Activated CD4-positive, alpha-beta T cell treated with anti-CD3 and anti-CD28 coated beads, Interleukin-2, amount 50 U/mL, for 1 hour (primary cell): Measurements from ENCODE around the gene ARRDC4.

Experiments used
- DNase-seq: peaks from one replicate; pipeline ENCODE4 v3.0.0-alpha.2; 2020

Gene ARRDC4

GRCh38 chr15:98000249-98001203 lies 40.0 kb downstream of the ARRDC4 start:
- DNase-seq: no peak

DNA sequence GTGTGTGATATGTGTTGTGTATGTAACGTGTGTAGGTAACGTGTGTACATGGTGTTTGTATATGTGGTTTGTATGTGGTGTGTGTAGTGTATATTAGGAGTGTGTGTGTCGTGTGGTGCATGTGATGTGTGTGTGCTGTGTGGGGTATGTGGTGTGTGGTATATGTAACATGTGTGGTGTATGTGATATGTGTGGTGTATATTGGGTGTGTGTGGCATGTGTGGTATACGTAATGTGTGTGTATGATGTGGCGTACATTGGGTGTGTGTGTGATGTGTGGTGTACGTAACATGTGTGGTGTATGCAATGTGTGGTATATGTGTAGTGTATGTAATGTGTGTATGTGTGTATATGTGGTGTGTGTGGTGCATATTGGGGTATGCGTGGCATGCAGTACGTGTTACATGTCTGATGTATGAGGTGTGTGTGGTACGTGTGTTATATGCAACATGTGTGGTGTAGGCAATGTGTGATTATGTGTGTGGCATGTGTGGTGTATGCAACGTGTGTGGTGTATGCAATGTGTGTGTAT lies 41.2 kb downstream of the ARRDC4 start:
- DNase-seq: no peak

DNA sequence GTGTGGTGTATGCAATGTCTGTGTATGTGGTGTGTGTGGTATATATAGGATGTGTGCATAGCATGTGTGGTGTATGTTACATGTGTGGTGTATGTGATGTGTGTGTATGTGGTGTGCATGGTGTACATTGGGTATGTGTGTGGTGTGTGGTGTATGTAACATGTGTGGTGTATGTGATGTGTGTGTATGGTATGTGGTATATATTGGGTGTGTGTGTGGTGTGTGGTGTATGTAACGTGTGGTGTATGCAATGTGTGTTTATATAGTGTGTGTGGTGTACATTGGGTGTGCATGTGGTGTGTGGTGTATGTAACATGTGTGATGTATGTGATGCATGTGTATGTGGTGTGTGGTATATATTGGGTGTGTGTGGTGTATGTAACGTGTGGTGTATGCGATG lies 41.9 kb downstream of the ARRDC4 start:
- DNase-seq: no peak

DNA sequence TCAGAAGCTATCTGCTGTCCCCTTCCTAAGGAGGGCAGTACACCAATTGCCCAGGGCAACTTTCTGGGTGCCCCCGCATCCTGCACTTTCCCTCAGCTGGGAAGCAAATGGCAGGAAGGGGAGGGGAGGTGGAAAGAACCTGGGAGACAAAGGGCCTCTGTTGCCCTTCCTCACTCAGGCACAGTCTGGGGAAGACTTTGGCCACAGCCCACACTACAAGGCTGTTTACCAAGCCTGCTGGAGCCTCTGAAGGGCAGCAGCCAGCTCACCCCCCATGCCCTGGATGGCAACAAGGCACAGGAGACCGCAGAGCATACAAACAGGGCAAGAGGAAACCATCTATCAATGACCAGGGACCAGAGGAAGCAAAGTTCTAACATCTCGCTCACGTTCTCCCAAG lies 42.4 kb downstream of the ARRDC4 start:
- no peak for DNase-seq

GRCh38 chr15:98003518-98003917 lies 43.0 kb downstream of the ARRDC4 start:
- DNase-seq: no peak

DNA sequence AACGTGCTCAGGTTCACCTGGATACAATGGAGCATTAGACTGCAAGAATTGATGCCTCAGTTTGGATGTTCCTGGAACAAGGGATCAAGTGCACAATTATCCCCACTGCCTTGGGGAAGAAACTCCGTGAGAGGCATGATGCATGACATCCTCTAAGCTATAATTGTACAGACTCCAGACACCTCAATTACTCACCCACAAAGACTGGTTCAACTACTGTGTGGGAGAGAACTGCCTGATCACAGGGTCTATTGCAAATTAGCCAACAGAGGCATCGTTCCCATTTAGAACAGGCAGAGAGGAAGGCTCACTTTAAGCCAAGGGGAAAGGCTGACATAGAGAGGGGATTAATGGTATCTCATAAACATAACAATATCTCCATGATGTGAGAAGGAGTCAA lies 43.5 kb downstream of the ARRDC4 start:
- no peak for DNase-seq

DNA sequence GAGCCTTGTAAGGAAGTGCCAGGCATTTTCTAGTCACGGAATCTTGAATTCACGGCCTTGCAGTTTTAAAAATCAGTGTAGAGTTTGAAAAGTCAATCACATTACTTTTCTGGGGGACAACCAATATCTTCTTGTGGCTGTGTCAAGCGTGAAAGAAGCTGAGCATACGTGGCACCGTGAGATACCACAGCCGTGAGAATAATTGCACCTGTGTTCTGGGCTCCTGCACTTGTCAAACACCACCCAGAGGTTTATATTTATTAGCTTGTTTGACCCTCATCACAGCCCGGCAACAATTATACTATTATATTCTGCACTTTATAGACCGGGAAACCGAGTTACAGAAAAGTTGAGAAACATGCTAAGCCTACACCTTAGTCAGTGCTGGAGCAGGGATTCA lies 45.2 kb downstream of the ARRDC4 start:
- DNase-seq: no peak

GRCh38 chr15:98009169-98009568 lies 48.7 kb downstream of the ARRDC4 start:
- no peak for DNase-seq

DNA sequence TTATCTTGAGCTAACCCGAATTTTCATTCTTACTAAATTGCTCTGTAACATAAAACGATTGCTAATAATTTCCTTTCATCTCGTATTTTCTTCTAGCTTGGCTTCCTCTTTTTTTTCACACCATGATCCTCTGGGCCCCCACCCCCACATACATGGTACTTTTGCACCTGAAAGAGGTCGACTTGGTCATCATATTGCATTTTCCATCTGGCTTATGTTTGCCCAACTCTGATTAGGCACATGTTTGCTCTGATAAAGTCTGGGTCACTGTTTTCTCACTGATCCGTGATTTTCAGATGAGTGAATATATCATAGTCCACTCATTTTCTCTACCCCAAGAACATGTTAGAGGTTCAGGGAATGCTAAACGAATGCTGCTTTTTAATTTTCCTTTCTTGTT lies 49.5 kb downstream of the ARRDC4 start:
- DNase-seq: no peak

- DNase-seq: no peak
Measured at GRCh38 chr15:98012354-98012753, 51.9 kb downstream of the ARRDC4 start.

DNA sequence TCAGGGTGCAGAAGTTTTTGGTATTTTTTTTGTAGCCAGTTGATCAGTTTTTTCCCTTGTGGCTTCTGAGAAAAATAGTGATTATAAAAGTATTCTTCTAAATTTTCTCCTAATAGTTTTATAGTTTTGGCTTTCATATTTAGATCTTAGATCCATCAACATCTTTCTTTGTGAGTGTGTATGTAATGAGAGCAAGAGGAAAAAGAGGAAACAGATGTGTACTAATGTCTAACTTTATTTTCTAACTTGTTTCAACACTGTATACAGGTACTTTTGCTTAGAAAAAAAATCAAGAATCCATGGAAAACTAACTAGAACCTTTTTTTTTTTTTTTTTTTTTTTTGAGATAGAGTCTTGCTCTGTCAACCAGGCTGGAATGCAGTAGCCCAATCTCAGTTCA lies 53.1 kb downstream of the ARRDC4 start:
- no peak for DNase-seq

DNA sequence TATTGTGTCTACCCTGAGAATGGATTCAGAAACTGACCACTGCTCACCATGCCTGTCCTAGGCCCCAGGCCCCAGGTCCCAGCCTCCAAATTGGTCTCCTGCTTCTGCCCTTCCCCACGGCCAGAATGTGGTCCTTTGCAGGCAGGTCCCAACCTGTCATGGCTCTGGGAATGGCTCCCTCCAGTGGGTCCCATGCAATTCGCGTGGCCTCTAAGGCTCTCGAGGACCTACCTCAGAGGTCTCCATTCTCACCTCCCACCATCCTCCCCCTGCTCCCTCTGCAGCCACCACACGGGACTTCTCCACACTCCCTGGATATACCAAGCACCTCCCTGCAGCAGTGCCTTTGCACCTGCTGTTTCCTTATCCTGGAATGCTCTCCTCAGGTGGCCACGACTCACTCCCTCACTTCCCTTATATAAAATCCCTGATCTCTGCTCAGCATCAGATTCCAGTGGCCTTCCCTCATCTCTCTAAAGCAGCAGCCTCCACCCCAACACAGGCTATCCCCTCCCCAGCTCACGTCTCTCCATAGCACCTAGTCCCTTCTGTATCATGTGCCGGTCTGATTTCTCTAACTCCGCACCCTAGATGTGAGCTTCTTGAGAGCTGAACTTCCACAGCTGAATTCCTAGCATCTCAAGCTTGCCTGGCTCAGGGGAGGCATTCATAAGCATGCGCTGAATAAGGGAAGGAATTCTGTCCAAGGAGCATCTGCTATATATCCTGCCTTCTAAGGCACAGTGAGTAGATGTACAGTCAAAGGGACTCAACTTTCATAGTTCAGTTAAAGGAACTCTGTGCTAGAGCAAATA lies 56.9 kb downstream of the ARRDC4 start:
- DNase-seq: no peak

DNA sequence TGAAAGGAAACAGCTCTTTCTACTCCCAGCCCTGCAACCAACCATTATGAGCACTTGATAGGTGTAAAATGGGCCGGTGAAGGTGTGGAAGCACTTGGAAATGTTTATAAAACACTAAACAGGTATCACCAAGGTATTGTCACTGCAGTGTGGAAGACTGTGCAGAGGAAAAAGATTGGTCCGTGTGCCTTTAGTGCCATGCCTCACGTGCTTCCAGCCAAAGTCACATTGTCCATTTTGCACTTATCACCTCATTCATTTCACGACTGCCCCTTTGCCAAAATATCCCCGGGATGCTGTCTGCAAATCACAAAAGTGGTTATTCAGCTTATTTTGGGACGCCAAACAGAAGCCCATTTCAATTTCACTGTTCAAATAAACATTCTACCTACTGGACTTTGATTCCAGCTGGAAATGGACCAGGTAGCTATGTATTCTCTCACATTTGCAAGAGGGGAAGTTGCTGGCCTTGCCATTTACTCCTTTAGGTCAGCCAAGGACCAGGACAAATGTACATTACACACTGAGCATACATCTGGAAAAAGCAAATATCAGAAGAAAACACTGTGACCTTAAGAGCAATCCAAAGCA lies 58.4 kb downstream of the ARRDC4 start:
- no peak for DNase-seq
